ENCODE results near the gene CCDC85C.

Gene CCDC85C

DNA sequence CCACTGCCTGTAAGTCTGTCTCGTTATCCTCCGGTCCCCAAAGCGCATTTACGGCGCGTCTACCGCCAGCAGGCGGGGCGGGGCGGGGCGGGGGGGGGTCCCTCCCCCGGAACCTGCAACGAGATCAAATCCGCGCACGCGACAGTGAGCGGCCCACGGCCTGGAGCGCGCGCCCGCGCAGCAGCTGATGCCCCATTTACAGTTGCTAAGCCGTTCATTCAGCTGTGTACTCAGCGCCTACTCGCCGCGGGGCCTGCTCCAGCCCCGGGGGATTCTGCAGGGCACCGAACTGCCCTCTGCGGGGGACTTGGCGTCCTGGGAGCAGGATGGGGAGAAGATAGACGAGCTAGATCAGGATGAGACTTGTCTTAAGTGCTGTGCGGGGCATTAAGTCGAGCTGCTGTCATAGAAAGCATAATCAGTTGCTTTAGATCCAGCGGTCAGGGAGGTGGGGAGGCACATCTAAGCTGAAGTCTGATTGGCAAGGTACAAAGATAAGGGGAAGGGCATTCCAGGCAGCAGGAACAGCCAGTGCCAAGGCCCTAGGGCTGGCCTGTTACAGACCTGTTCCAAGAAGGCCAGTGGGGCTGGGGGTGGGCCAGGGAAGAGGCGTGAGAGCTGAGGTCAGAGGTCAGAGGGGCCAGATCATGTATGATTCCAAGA, 1.4 kb upstream of the CCDC85C start:
- peak overlapping the region; percentile 67 to 71 for H3K4me3 ChIP-seq (replicated peaks in 1 of 2; ENCODE audit: low read depth in 2 of 2, low read length in 2 of 2)
- TF ChIP-seq, protein P1, sequence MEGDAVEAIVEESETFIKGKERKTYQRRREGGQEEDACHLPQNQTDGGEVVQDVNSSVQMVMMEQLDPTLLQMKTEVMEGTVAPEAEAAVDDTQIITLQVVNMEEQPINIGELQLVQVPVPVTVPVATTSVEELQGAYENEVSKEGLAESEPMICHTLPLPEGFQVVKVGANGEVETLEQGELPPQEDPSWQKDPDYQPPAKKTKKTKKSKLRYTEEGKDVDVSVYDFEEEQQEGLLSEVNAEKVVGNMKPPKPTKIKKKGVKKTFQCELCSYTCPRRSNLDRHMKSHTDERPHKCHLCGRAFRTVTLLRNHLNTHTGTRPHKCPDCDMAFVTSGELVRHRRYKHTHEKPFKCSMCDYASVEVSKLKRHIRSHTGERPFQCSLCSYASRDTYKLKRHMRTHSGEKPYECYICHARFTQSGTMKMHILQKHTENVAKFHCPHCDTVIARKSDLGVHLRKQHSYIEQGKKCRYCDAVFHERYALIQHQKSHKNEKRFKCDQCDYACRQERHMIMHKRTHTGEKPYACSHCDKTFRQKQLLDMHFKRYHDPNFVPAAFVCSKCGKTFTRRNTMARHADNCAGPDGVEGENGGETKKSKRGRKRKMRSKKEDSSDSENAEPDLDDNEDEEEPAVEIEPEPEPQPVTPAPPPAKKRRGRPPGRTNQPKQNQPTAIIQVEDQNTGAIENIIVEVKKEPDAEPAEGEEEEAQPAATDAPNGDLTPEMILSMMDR (IDR thresholded peaks at IDR 0.05; ENCODE audit: low read depth, low read length) = no peak
- DNase-seq (ENCODE audit: low read depth in 2 of 2) = peak; percentile 46 to 57

DNA sequence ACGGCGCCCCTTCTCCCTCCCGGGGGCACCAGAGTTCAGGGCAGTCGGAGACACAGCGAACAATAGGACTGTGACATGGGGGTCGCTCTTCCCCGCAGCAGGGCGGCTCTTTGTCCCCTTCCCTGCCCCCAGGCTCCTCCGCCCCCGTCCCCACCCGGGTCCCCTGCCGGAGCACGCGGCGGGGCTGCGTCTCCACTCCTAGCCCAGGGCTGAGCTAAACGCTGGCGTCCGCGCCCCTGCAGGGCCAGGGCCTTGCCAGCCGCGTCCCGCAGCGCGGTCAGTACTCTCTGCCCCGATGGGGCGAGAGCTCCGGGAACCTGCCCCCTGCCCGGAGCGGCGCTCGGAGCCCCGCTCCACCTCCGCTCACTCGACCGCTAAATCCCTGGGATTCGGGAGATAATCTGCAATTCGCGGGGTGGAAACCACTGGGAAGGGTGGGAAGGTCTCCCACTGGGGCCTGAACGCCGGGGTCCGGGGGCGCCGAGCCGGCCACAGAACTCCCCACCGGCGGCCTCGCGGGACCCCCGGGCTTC, 825 bp upstream of the CCDC85C start:
- H3K4me3 ChIP-seq (replicated peaks in 1 of 2; ENCODE audit: low read depth in 2 of 2, low read length in 2 of 2) = peak overlapping the region; percentile 67 to 71
- TF ChIP-seq, protein P1 (IDR thresholded peaks at IDR 0.05; ENCODE audit: low read depth, low read length) = no peak
- peak; percentile 32 to 40 for DNase-seq (ENCODE audit: low read depth in 2 of 2)

DNA sequence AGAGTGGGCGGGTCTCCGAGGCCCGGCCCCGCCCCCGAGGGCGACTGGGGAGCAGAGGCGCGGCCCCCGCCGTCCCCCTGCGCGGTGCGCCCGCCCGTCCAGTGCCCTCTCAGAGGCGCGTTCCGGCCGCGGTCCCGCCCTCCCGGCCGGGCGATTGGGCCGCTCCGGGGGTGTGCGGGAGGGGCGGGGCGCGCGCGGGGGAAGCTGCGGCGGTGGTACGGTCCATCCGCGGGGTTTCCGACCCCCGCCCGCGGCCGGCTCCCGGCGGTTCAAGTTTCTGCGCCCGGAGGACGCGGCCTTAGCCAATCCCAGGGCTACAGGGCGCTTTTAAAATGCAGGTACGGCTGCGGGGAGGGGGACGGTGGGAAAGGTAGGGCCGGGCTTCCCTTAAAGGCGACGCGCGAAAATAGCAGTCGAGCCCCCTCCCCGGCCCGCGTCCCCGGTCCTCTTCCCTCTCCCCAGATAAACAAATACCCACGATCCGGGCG, 315 bp upstream of the CCDC85C start:
- DNase-seq (ENCODE audit: low read depth in 2 of 2) = peak; percentile 89 to 98
- TF ChIP-seq, protein P1 (IDR thresholded peaks at IDR 0.05; ENCODE audit: low read depth, low read length) = no peak
- peak overlapping the region; percentile 67 to 71 for H3K4me3 ChIP-seq (replicated peaks in 1 of 2; ENCODE audit: low read depth in 2 of 2, low read length in 2 of 2)

DNA sequence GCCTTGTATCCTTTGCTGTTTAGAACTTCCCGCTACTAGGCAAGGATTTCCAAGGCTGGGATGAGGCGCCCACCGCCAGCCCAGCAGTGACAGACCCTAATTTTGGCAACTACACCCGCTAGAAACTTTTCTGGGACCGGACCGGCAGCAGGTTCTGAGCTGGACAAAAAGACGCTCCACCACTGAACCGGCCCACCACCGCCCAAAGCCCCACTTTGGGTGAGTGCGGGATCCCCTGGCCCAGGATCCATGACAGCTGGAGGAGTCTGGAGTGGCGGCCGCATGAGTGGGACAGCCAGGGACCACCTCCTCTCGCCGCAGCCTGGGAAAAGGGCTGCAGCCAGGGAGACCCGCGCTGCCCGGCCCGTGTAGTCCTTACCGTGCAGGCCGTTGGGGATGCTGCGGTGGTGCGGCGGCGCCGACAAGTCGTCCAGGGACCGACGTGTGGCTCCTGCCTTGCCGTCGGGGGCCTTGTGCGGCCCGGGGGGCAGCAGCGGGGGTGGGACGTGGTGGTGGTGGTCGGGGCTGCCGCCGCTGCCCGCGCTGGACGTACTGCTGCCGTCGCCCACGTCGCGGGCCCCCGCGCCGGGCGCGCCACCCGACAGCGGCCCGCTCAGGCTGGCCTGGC, 1.1 kb downstream of the CCDC85C start:
- DNase-seq (ENCODE audit: low read depth in 2 of 2) = no peak
- TF ChIP-seq, protein P1 (IDR thresholded peaks at IDR 0.05; ENCODE audit: low read depth, low read length) = no peak
- H3K4me3 ChIP-seq (replicated peaks in 1 of 2; ENCODE audit: low read depth in 2 of 2, low read length in 2 of 2) = peak overlapping the region; percentile 10 to 22

DNA sequence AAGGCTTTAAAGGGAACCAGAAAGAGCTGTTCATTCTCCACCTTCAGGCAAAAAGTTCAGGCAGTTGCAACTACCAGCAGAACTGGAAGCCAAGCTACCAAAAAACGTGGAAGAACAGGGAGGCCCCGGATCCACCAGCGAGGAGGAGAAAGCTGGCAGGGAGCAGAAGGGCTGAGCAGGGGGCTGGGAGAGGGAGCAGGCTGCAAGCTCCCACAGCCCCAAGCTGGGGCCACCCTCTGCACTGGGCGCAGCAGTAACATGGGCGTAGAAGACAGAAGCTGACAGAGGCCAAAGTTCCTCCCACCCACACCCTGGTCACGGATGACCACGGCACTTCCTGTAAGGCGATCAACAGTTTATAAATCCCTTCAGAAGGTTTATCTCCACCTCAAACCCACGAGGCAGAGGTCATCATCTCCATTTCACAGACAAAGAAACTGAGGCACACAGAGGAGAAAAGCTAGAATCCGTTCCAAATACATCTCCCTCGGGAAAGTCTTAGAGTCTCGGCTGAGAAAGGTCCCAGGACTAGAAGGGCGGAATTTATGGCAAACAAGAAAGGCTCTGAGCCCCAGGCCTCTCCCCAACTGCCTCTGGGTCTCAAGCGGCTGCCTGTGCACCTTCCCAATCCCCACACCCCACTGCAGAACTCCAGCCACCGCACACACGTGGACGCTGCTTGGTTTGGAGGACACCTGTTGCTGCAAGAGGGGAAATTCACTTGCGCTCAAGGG, 1.8 kb downstream of the CCDC85C start:
- TF ChIP-seq, protein P1 (IDR thresholded peaks at IDR 0.05; ENCODE audit: low read depth, low read length) = no peak
- peak overlapping the region; percentile 9 to 22 for H3K4me3 ChIP-seq (replicated peaks in 1 of 2; ENCODE audit: low read depth in 2 of 2, low read length in 2 of 2)
- DNase-seq (ENCODE audit: low read depth in 2 of 2) = peak in 1 of 2 donors; percentile 26

DNA sequence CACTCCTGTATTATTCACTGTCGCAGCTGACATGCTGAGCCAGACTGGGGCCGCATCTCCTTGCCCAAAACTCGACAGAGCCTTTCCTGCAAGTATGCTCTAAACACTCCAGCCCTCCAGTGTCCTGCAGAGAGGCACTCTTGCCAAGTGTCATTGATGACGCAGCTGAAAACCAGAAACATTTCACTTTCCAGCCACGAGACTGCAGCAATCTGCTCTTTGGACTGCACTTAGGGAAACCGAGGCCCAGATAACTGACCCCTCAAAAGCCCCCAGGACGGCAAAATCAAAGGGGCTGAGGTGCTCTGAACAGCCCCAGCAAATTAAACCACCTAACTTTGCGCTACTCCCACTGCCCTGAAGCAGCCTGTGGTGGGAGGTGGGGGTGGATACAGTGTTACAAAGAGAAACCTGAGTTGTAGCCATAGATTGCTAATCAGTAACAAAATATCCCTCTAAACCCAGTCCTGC, 2.6 kb downstream of the CCDC85C start:
- H3K4me3 ChIP-seq (replicated peaks in 1 of 2; ENCODE audit: low read depth in 2 of 2, low read length in 2 of 2) = no peak overlapping the region
- peak; percentile 12 to 42 for DNase-seq (ENCODE audit: low read depth in 2 of 2)
- TF ChIP-seq, protein P1 (IDR thresholded peaks at IDR 0.05; ENCODE audit: low read depth, low read length) = no peak

All from cardiac fibroblast (primary cell).